GM12801 (cell line): Measurements from ENCODE around the gene PCDHGA5.
"Not testable (repeated sequence)": the region's sequence is repeated elsewhere in the genome, so short reads cannot be mapped to it uniquely, and the experiment has no call there.

Source experiments
- CTCF ChIP-seq: IDR thresholded peaks from one replicate; pipeline ENCODE4 v1.5.1; 2011; ENCODE audit warnings: control low read depth; ENCODE audit not compliant: insufficient read length; ENCODE audit errors: extremely low read depth

PCDHGA5 gene

GRCh38 chr5:141389153-141390042 lies 25.4 kb downstream of the PCDHGA5 start:
- no peak for TF ChIP-seq CTCF

- no peak for TF ChIP-seq CTCF
Measured at GRCh38 chr5:141392429-141393198, 28.7 kb downstream of the PCDHGA5 start, which contains the start of gene PCDHGA8. TSS of gene PCDHGA8 (plus strand) at chr5:141392633. CDS start at chr5:141392814, 181 bp downstream.

- TF ChIP-seq CTCF = no peak
Measured at GRCh38 chr5:141393267-141393666, 29.3 kb downstream of the PCDHGA5 start.

- TF ChIP-seq CTCF = not testable (repeated sequence)
Measured at GRCh38 chr5:141397756-141398551, 34.0 kb downstream of the PCDHGA5 start, which contains the start of gene PCDHGB5. TSS of gene PCDHGB5 (plus strand) at chr5:141397947. CDS start at chr5:141398128, 181 bp downstream.

GRCh38 chr5:141398608-141399007 lies 34.6 kb downstream of the PCDHGA5 start:
- TF ChIP-seq CTCF = no peak

GRCh38 chr5:141399555-141400258 lies 35.7 kb downstream of the PCDHGA5 start:
- no peak for TF ChIP-seq CTCF
